NCI-H2107 (cell line): ENCODE results near the gene USP13.
"Not testable (repeated sequence)": the region's sequence is repeated elsewhere in the genome, so short reads cannot be mapped to it uniquely, and the experiment has no call there.

Source experiments
- DNase-seq: peaks from one replicate; lab custom pipeline; 2025; lab: John Stamatoyannopoulos, UW

Gene USP13

DNA sequence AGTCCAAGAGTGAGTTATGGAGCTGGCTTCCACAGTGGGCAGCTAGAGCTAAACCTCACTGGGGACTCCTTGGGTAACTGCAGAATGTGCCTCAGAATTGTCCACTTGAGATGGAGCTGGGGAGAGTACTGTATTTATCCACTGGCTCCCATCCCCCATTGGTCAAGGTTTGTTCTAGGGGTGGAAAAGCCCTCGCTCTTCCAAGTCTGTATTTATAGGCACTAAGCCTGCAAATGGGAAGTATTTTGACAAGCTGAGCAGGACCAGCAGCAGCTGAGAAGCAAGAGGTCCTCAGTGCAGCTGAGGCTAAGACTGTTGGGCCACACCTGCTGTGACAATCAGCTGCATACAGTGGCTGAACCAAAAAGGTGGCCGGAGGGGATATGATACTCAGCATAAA, 5.8 kb downstream of the USP13 start:
- DNase-seq: no peak

DNA sequence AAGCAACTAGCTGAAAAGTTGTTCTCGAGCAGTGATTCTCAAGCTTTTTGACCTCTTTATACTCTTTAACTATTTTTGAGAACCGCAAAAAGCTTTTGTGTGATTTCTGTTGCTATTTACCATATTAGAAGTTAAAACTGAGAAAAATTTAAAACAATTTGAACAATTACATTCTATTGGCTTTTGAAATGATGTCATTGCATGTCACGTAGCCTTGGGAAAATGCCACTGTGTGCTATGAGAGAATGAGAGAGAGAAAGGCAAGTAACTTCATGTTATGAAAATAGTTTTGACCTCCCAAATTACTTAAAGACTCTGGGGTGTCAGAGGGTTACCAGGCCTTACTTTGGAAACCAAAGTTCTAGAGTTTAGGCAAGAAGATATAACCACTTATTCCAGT, 8.0 kb downstream of the USP13 start:
- DNase-seq: no peak

GRCh38 chr3:179661777-179662176, 8.9 kb downstream of the USP13 start:
- DNase-seq: no peak

GRCh38 chr3:179663093-179663492, 10.3 kb downstream of the USP13 start:
- no peak for DNase-seq

- DNase-seq: no peak
These were observed 13.2 kb downstream of the USP13 start for GRCh38 chr3:179666030-179666429.

DNA sequence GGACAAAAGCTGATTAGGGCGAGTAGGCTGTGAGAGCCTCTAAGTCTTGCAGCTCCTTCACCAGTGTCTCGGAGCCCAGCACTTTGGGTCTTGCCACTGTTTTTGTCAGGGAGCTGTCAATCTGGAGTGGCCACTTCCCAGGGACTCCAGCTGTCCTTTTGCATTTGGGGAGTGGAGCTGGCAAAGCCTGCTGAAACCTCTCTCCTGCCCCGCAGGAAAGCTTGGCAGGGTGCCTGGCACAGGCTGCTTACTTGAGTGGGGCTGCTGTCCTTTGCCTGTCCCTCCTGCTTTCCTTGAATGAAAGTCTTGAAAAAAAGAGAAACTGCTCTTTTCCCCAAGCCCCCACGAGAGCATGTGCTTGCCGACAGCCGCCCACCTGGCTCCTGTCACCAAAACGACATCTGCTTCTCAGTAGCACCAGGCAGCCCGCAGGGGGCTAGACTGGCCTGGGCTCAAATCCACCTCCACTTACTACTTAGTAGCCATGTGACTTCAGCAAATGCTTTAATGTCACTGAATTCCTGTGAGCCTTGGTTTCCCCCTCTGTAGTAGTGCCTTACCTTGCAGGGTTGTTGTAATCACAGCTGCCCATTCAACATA, 13.7 kb downstream of the USP13 start:
- peak; percentile 84 for DNase-seq

DNA sequence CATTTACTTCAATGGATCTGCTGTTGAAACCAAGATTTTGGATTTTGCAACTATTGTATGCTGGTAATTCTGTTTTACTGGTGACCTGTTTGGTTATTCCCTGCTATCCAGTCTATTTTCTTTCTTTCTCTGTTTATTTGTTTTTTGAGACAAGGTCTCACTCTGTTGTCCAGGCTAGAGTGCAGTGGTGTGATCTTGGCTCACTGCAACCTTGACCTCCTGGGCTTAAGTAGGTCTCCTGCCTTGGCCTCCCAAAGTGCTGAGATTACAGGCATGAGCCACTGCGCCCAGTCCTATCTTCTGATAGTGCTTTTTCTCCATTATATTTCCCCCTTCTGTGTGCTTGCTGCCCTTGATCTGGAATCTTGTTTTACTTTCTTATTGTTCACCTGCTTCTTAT, 15.6 kb downstream of the USP13 start:
- no peak for DNase-seq

DNA sequence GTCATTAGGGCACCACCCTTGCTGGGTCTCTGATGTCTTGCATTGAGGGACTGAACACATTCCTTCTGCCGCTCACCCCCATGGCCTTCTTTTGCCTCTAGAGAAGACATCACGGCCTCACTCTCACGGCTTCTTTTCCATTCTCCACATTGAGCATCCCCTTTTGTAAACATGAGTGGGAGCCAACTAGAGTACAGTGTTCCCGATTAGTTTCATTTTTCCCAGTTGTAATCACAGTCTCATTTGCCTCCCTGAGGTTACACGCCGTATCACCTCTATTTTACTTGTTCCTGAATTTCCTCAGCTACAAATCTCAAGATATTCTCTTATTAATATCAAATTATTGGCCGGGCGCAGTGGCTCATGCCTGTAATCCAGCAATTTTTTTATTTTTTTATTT, 17.5 kb downstream of the USP13 start:
- DNase-seq: no peak

GRCh38 chr3:179671309-179671708, 18.5 kb downstream of the USP13 start:
- no peak for DNase-seq

- no peak for DNase-seq
These were observed 19.0 kb downstream of the USP13 start for GRCh38 chr3:179671747-179672242.

DNA sequence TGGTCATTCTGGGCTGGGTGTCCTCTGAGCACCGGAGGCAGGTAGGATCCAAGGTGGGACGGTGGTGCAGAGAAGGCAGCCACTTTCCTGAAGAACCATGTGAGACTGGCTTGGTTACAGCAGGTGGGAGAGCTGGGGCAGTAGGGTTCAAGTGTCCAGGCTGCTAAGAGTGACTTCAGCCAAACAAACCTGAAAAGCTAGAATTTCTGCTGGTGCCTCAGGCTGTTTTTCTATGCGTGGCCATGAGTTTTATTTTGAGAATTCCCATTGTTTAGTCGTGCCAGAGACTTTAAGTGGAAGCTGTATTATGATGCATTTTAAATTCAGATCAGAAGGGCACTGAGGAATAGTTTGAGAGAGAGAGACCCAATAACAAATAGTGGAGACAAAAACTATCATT, 20.1 kb downstream of the USP13 start:
- DNase-seq: no peak

- DNase-seq: no peak
These were observed 20.7 kb downstream of the USP13 start for GRCh38 chr3:179673523-179673922.

DNA sequence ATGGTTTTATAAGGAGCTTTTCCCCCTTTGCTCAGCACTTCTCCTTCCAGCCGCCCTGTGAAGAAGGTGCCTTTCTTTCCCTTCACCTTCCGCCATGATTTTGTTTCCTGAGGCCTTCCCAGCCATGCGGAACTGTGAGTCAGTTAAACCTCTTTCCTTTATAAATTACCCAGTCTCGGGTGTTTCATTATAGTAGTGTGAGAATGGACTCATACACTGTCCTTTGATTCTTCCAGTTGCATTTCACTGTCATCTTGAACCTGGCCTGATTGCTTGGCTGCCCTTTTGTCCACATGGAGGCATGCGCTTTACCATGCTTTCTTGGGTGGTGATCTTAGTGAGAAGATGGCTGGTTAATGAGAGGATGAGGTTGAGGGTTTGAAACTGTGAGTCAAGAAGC, 23.2 kb downstream of the USP13 start:
- no peak for DNase-seq

- no peak for DNase-seq
These were observed 25.0 kb downstream of the USP13 start for GRCh38 chr3:179677884-179678283.

- no peak for DNase-seq
These were observed 28.8 kb downstream of the USP13 start for GRCh38 chr3:179681492-179682263.

DNA sequence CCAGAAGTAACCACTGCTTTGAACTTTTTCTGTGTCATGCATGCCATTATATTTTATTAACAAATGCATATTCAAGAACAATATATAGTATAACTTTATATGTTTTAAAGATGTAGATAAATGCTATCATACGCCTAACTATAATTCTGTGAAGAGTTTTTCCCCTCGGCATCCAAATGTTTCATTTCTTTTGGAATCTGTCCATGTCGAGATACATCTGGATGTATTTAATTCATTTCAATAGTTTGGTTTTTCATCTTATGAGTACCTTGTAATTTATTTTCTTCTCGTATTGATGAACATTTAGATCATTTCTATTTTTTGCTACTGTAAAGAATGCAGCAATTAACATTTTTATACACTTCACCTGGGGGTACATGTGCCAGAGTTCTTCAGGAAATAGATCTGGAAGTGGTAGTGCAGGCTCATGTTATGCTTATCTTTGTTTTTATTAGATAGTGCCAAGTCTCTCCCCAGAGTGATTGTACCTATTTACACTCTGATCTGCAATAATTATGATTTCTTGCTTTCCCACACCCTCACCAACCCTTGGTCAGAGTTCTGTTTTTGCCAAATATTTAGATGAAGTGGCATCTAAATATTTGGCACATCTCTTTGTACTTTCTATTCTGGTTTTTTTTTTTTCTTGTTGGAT, 29.7 kb downstream of the USP13 start:
- DNase-seq: no peak

- DNase-seq: not testable (repeated sequence)
These were observed 30.4 kb downstream of the USP13 start for GRCh38 chr3:179683286-179683685.

- no peak for DNase-seq
These were observed 35.2 kb downstream of the USP13 start for GRCh38 chr3:179687967-179688535.

DNA sequence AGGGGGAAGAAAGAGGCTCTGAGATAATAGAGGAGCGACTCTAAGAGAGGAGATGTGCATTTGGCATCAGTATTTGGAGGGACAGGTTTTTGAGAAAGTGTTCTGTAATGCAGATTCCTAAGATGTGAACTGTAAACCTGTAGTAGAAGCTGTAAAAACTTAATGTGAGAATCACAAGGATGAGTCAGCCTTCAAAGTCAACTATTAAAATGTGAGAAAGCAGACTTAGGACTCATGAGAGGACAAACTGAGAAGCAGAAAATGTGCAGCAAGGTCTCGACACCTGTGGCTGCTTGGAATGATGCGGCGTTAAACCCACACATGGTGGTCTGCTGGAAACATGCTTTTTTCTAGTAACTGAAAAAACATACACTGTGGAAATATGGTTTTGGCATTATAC, 36.0 kb downstream of the USP13 start:
- no peak for DNase-seq

DNA sequence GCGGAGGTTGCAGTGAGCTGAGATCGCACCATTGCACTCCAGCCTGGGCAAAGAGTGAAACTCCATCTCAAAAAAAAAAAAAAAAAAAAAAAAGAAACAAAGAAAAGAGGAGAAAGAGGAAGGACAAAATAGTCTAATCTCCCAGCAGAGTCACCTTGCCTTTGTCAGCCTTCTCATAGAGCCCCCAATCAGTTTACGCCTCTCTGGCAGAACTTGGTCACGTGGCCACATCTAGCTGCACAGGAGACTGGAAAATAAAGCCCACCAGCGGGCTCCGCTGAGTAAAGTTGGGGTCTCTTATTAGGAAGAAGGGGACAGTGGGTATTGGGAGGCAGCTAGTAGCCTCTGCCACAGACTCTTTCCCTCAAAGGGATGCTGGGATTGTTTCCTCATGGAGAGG, 41.9 kb downstream of the USP13 start:
- DNase-seq: no peak

- DNase-seq: no peak
These were observed 43.0 kb downstream of the USP13 start for GRCh38 chr3:179695672-179696313.

DNA sequence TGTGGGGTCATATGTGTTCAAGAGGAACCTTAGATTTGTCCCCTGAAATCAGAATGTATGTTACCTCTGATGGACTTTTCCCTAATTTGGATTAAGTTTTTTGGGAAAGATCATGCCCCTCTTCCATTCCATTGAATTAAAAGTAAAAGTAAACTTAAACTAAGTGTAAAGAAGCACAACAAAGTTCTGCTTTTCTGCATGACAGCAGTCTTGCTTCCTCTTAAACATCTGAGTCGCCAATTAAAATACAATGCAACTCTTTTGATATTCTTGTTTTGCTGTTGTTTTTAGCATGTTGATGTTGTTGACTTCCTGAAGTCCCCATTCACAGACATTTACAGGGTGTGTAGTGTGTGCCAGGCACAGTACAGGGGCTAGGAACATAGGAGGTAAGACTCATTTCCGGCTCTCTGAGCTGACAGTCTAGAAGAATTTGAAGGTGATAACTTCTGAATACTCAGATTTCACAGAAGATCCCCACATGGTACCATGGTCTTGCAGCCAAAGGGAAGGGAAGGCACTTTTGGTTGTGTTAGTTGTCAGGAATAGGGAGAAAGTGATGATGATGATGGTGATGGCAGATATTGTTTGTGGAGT, 45.0 kb downstream of the USP13 start:
- no peak for DNase-seq
